WTC11 (cell line): ENCODE measurements around the gene HPS5. TPM values are rescaled to one million over a fixed set of nuclear protein-coding genes. Genes with fewer than 3 reads are reported as not detected.
"Not testable (repeated sequence)": the region's sequence is repeated elsewhere in the genome, so short reads cannot be mapped to it uniquely, and the experiment has no call there.

Experiments
- ATAC-seq: fragments of 200-7000 bp; cut with Tn5 transposase; 2 replicates; pipeline ENCODE4 v1.10.0; 2021; ENCODE audit warnings: mild to moderate bottlenecking, moderate library complexity
- CTCF ChIA-PET: fragments of 300-600 bp; sonication (Branson Sonifier 250); formaldehyde crosslinking; loops from one replicate; lab custom pipeline; 2021; ENCODE audit warnings: antibody characterized with exemption; lab: Charles Lee
- POLR2A ChIA-PET: fragments of 350-600 bp; sonication (Branson Sonifier 250); formaldehyde crosslinking; loops from one replicate; lab custom pipeline; 2021; ENCODE audit warnings: antibody characterized with exemption; lab: Charles Lee
- DNase-seq: peaks from one replicate; pipeline ENCODE4 v3.0.0; 2021; ENCODE audit warnings: low spot score
- H3K27ac Mint-ChIP-seq: 2 replicates; pipeline ENCODE4 v1.8.0; 2021; ENCODE audit warnings: mixed read lengths
- H3K27me3 Mint-ChIP-seq: 2 replicates; pipeline ENCODE4 v1.8.0; 2021; ENCODE audit warnings: low read depth, mild to moderate bottlenecking, moderate library complexity, mixed read lengths
- H3K36me3 Mint-ChIP-seq: 2 replicates; pipeline ENCODE4 v1.8.0; 2021; ENCODE audit warnings: mixed read lengths
- H3K4me1 Mint-ChIP-seq: 2 replicates; pipeline ENCODE4 v1.8.0; 2022; ENCODE audit warnings: mixed read lengths
- H3K4me3 Mint-ChIP-seq: 2 replicates; pipeline ENCODE4 v1.8.0; 2021; ENCODE audit warnings: mild to moderate bottlenecking, moderate library complexity, mixed read lengths
- H3K9me3 Mint-ChIP-seq: 2 replicates; pipeline ENCODE4 v1.8.0; 2021; ENCODE audit warnings: mixed read lengths
- ARID4B ChIP-seq: sonication (generic); formaldehyde crosslinking; IDR thresholded peaks from 2 replicates; pipeline ENCODE4 v1.8.0; 2023; ENCODE audit warnings: missing genetic modification reagents, mild to moderate bottlenecking, borderline replicate concordance
- ATF3 ChIP-seq: sonication (generic); formaldehyde crosslinking; conservative IDR thresholded peaks from 2 replicates; pipeline ENCODE4 v1.8.1; 2022; ENCODE audit warnings: mild to moderate bottlenecking, missing genetic modification reagents
- CDX4 ChIP-seq: fragments of 250-450 bp; sonication (Bioruptor Pico); IDR thresholded peaks from 2 replicates; pipeline ENCODE4 v1.9.0; 2021; ENCODE audit warnings: moderate library complexity, mild to moderate bottlenecking, inconsistent platforms, borderline replicate concordance
- E2F4 ChIP-seq: sonication (generic); formaldehyde crosslinking; IDR thresholded peaks from 2 replicates; pipeline ENCODE4 v1.8.1; 2022; ENCODE audit warnings: low read depth, mild to moderate bottlenecking, moderate library complexity, missing genetic modification reagents, borderline replicate concordance
- ESRRA ChIP-seq: sonication (generic); formaldehyde crosslinking; IDR thresholded peaks from 2 replicates; pipeline ENCODE4 v1.8.1; 2022; ENCODE audit warnings: mild to moderate bottlenecking, missing genetic modification reagents, borderline replicate concordance
- NFE2L1 ChIP-seq: sonication (generic); formaldehyde crosslinking; IDR thresholded peaks from 2 replicates; pipeline ENCODE4 v1.8.1; 2023; ENCODE audit warnings: missing genetic modification reagents
- NR2C2 ChIP-seq: sonication (generic); formaldehyde crosslinking; IDR thresholded peaks from 2 replicates; pipeline ENCODE4 v1.8.0; 2022; ENCODE audit warnings: mild to moderate bottlenecking, missing genetic modification reagents
- RORB ChIP-seq: fragments of 250-450 bp; sonication (Bioruptor Pico); IDR thresholded peaks from 2 replicates; pipeline ENCODE4 v1.9.0; 2021; ENCODE audit warnings: mild to moderate bottlenecking
- USF1 ChIP-seq: sonication (generic); formaldehyde crosslinking; IDR thresholded peaks from 2 replicates; pipeline ENCODE4 v1.8.0; 2022; ENCODE audit warnings: mild to moderate bottlenecking, missing genetic modification reagents
- ZBTB43 ChIP-seq: sonication (generic); formaldehyde crosslinking; IDR thresholded peaks from 2 replicates; pipeline ENCODE4 v1.8.1; 2023; ENCODE audit warnings: mild to moderate bottlenecking, missing genetic modification reagents
- ZMAT4 ChIP-seq: fragments of 250-450 bp; sonication (Bioruptor Pico); IDR thresholded peaks from 2 replicates; pipeline ENCODE4 v1.9.0; 2021; ENCODE audit warnings: mild to moderate bottlenecking
- ZNF425 ChIP-seq: fragments of 250-450 bp; sonication (Bioruptor Pico); conservative IDR thresholded peaks from 2 replicates; pipeline ENCODE4 v1.9.0; 2021; ENCODE audit warnings: mild to moderate bottlenecking
- total RNA-seq: library from RNA; stranded (reverse); gene quantifications from 3 replicates; pipeline ENCODE4 v1.2.3, GENCODE V29; 2021

Gene HPS5
- total RNA-seq, 1 experiment from 2014 or later = 14.9 TPM

- TF ChIP-seq ZBTB43 (CRISPR knock-in tag) (no peak), CDX4 (CRISPR knock-in tag) (no peak), ARID4B (CRISPR knock-in tag) (no peak), NR2C2 (CRISPR knock-in tag) (no peak)
These were observed 57.9 kb downstream of the HPS5 start (continued) for GRCh38 chr11:18264035-18264434.

GRCh38 chr11:18262681-18263350 lies 59.1 kb downstream of the HPS5 start:
- CTCF ChIA-PET = interaction anchor here (1.5 kb wide), 1 partner anchor 59 kb away, joined by 3 read pairs; no protein-coding TSS in a partner anchor
- not testable (repeated sequence) for H3K27me3 Mint-ChIP-seq, H3K9me3 Mint-ChIP-seq

GRCh38 chr11:18261721-18262120 lies 60.2 kb downstream of the HPS5 start:
- no peaks in the 10 kb centered on the region; the same call in 1 of the 2 replicates for H3K27me3 Mint-ChIP-seq
- CTCF ChIA-PET = interaction anchor here (1.5 kb wide), 1 partner anchor 58 kb away, joined by 3 read pairs; no protein-coding TSS in a partner anchor
- DNase-seq (no peak), ATAC-seq (no peak)
- H3K36me3 Mint-ChIP-seq = no peaks in the 10 kb centered on the region
- H3K4me1 Mint-ChIP-seq = peaks cover 7% of the 10 kb centered on the region; the same call in 1 of the 2 replicates
- H3K27ac Mint-ChIP-seq = no peak overlapping the region
- TF ChIP-seq RORB (CRISPR knock-in tag) = no peak
- no peak for TF ChIP-seq ATF3 (CRISPR knock-in tag)
- TF ChIP-seq ZMAT4 (CRISPR knock-in tag) = no peak
- POLR2A ChIA-PET = no interaction called here
- no peak overlapping the region for H3K4me3 Mint-ChIP-seq
- no peaks in the 10 kb centered on the region for H3K9me3 Mint-ChIP-seq

More at GRCh38 chr11:18262681-18263350, 59.1 kb downstream of the HPS5 start:
- POLR2A ChIA-PET, ATAC-seq, H3K4me3 Mint-ChIP-seq, H3K36me3 Mint-ChIP-seq, H3K27ac Mint-ChIP-seq, H3K4me1 Mint-ChIP-seq: not testable (repeated sequence)
- peak; percentile 34 for DNase-seq

GRCh38 chr11:18259259-18259658 lies 62.7 kb downstream of the HPS5 start:
- CTCF ChIA-PET = no interaction called here
- H3K36me3 Mint-ChIP-seq = no peaks in the 10 kb centered on the region
- peaks cover 7% of the 10 kb centered on the region; the same call in 1 of the 2 replicates for H3K4me1 Mint-ChIP-seq
- H3K27ac Mint-ChIP-seq = no peak overlapping the region
- POLR2A ChIA-PET = no interaction called here
- H3K27me3 Mint-ChIP-seq = no peaks in the 10 kb centered on the region; the same call in 1 of the 2 replicates
- DNase-seq (no peak), ATAC-seq (no peak)
- no peaks in the 10 kb centered on the region for H3K9me3 Mint-ChIP-seq
- no peak overlapping the region for H3K4me3 Mint-ChIP-seq
- TF ChIP-seq NFE2L1 (CRISPR knock-in tag) = no peak
- TF ChIP-seq ZMAT4 (CRISPR knock-in tag) = no peak
- TF ChIP-seq ESRRA = no peak
- no peak for TF ChIP-seq E2F4 (CRISPR knock-in tag)
- no peak for TF ChIP-seq ZNF425 (CRISPR knock-in tag)
- TF ChIP-seq USF1 (CRISPR knock-in tag) = no peak
